ENCODE data around the gene FAM149B1. TPM values are rescaled to one million over a fixed set of nuclear protein-coding genes. Genes with fewer than 3 reads are reported as not detected.

Gene FAM149B1
- total RNA-seq, 1 experiment from 2014 or later = 17.5 TPM

GRCh38 chr10:73226663-73227062 lies 58.7 kb downstream of the FAM149B1 start:
- Histone ChIP-seq H2AFZ (ENCODE audit: low read depth, low read length, poor library complexity, severe bottlenecking) (no peak overlapping the region), H3K4me1 (ENCODE audit: control insufficient read depth in 1 of 2, insufficient read depth in 2 of 2, low read length in 2 of 2) (no peaks in the 10 kb centered on the region), H3K27me3 (ENCODE audit: insufficient read depth, low read length) (no peaks in the 10 kb centered on the region), H3K9me3 (ENCODE audit: control insufficient read depth in 1 of 2, insufficient read depth in 1 of 2, low read depth in 1 of 2, low read length in 2 of 2) (no peaks in the 10 kb centered on the region), H3K4me3 (replicated peaks in 1 of 2; ENCODE audit: low read depth in 1 of 2, low read length in 2 of 2) (no peak overlapping the region), H4K20me1 (ENCODE audit: insufficient read depth) (no peaks in the 10 kb centered on the region), H3K79me2 (ENCODE audit: insufficient read depth, low read length) (no peaks in the 10 kb centered on the region), H3K27ac (ENCODE audit: low read depth, low read length) (no peak overlapping the region), H3K36me3 (ENCODE audit: control insufficient read depth in 1 of 2, insufficient read depth in 2 of 2, low read length in 2 of 2) (no peaks in the 10 kb centered on the region), H3K9me2 (ENCODE audit: insufficient read depth) (no peaks in the 10 kb centered on the region), H3K9ac (ENCODE audit: low read length) (no peak overlapping the region), H3K4me2 (ENCODE audit: low read length) (no peak overlapping the region)
- ChIA-PET POLR2A (no interaction called here), RAD21 (ENCODE audit: low non-redundant PET in 1 of 2, low total read pairs in 2 of 2, uncharacterized antibody in 2 of 2, unreplicated experiment in 2 of 2) (no interaction called here), CTCF (no interaction called here)
- intact Hi-C loops (cut with micrococcal nuclease) = no loop called here
- no TSS peak for BruUV-seq (replicated peaks)
- DNase-seq (ENCODE audit: low read depth, low spot score) = no peak
- ATAC-seq = no peak
- TF ChIP-seq ZFX (IDR thresholded peaks at IDR 0.05) (no peak), FOSL1 (IDR thresholded peaks at IDR 0.05; ENCODE audit: low read depth) (no peak), TCF7L2 (IDR thresholded peaks at IDR 0.05; ENCODE audit: borderline replicate concordance, extremely low read depth, insufficient read depth, insufficient read length) (no peak), EGR1 (IDR thresholded peaks at IDR 0.05; ENCODE audit: low read depth) (no peak), POLR2A (IDR thresholded peaks at IDR 0.05; ENCODE audit: borderline replicate concordance, extremely low read depth, insufficient read depth, insufficient read length) (no peak), EZH2phosphoT487 (IDR thresholded peaks at IDR 0.05; ENCODE audit: borderline replicate concordance) (no peak), SRF (IDR thresholded peaks at IDR 0.05; ENCODE audit: low read depth) (no peak)
- TF ChIP-seq, protein P1, sequence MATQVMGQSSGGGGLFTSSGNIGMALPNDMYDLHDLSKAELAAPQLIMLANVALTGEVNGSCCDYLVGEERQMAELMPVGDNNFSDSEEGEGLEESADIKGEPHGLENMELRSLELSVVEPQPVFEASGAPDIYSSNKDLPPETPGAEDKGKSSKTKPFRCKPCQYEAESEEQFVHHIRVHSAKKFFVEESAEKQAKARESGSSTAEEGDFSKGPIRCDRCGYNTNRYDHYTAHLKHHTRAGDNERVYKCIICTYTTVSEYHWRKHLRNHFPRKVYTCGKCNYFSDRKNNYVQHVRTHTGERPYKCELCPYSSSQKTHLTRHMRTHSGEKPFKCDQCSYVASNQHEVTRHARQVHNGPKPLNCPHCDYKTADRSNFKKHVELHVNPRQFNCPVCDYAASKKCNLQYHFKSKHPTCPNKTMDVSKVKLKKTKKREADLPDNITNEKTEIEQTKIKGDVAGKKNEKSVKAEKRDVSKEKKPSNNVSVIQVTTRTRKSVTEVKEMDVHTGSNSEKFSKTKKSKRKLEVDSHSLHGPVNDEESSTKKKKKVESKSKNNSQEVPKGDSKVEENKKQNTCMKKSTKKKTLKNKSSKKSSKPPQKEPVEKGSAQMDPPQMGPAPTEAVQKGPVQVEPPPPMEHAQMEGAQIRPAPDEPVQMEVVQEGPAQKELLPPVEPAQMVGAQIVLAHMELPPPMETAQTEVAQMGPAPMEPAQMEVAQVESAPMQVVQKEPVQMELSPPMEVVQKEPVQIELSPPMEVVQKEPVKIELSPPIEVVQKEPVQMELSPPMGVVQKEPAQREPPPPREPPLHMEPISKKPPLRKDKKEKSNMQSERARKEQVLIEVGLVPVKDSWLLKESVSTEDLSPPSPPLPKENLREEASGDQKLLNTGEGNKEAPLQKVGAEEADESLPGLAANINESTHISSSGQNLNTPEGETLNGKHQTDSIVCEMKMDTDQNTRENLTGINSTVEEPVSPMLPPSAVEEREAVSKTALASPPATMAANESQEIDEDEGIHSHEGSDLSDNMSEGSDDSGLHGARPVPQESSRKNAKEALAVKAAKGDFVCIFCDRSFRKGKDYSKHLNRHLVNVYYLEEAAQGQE (IDR thresholded peaks at IDR 0.05; ENCODE audit: low read depth) = no peak

Data from HCT116 (cell line).